ENCODE measurements around the gene HRAS.

The HRAS gene

GRCh38 chr11:491358-491757, 44.0 kb downstream of the HRAS start:
- FAIRE-seq = no peak

GRCh38 chr11:490930-491260, 44.5 kb downstream of the HRAS start:
- FAIRE-seq = no peak

- FAIRE-seq = no peak
These were observed 45.0 kb downstream of the HRAS start for GRCh38 chr11:490186-490929.

GRCh38 chr11:489610-490185, 45.7 kb downstream of the HRAS start:
- FAIRE-seq = no peak

- no peak for FAIRE-seq
These were observed 46.4 kb downstream of the HRAS start for GRCh38 chr11:488992-489391.

GRCh38 chr11:488579-488978, 46.8 kb downstream of the HRAS start:
- no peak for FAIRE-seq

GRCh38 chr11:488062-488461, 47.3 kb downstream of the HRAS start:
- FAIRE-seq = no peak

GRCh38 chr11:487571-488021, 47.8 kb downstream of the HRAS start:
- FAIRE-seq = no peak

GRCh38 chr11:486189-486588, 49.2 kb downstream of the HRAS start:
- FAIRE-seq = no peak

GRCh38 chr11:484616-485015, 50.8 kb downstream of the HRAS start:
- no peak for FAIRE-seq
